Measurements from ENCODE around the gene RFX8.

RFX8 gene

DNA sequence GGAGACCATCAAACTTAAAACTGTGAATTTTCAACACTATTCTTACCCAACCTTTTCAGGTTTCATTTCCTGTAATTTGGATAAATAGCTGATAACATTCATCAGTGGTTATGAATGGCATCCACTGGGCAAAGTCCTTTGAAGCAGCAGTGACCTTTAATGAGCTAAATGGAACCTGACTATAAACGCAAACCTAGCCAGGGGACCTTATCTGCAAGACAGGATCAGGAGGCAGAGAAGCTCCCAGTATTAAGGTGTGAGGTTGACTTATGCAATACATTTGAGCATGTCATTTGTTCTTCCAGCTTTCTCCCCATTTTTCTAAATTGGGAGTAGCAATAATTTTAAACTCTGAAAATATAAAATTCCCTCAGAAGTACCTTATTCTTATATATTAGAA, 126.0 kb downstream of the RFX8 start:
- DNase-seq (ENCODE audit: low read depth): no peak
